OCI-LY7 (cell line): ENCODE results near the gene GLG1. TPM values are rescaled to one million over a fixed set of nuclear protein-coding genes. Genes with fewer than 3 reads are reported as not detected.

Experiments used
- BruUV-seq: library from RNA; stranded (reverse); fragments of 400-500 nt; replicated peaks from 2 replicates; lab custom pipeline; 2021; lab: Mats Ljungman, UMichigan
- CTCF ChIA-PET: fragments of 300-600 bp; sonication (Branson Sonifier 250); formaldehyde crosslinking; loops from one replicate; lab custom pipeline; 2022; ENCODE audit warnings: antibody characterized with exemption; ENCODE audit not compliant: unreplicated experiment; lab: Charles Lee
- POLR2A ChIA-PET: fragments of 300-600 bp; sonication (Branson Sonifier 250); formaldehyde crosslinking; loops from one replicate; lab custom pipeline; 2022; ENCODE audit warnings: antibody characterized with exemption; lab: Charles Lee
- DNase-seq: peaks from one replicate; pipeline ENCODE4 v3.0.0-alpha.2; 2015; ENCODE audit warnings: low spot score
- H2AFZ ChIP-seq: fragments of 200-600 bp; sonication (generic), shearing (Covaris generic); 2 replicates; pipeline ENCODE4 v1.6.1; 2014; ENCODE audit warnings: mild to moderate bottlenecking, antibody characterized with exemption, low read length, moderate library complexity
- H3K27ac ChIP-seq: fragments of 200-600 bp; sonication (generic); 2 replicates; pipeline ENCODE4 v1.5.1; 2014; ENCODE audit warnings: mixed run types, low read depth, mild to moderate bottlenecking, moderate library complexity, low read length, inconsistent platforms; ENCODE audit not compliant: poor library complexity, severe bottlenecking
- H3K36me3 ChIP-seq: fragments of 200-600 bp; sonication (generic); 2 replicates; pipeline ENCODE4 v1.6.1; 2014; ENCODE audit warnings: mild to moderate bottlenecking, antibody characterized with exemption, low read length, moderate library complexity, mixed read lengths; ENCODE audit not compliant: insufficient read depth
- H3K4me1 ChIP-seq: fragments of 200-600 bp; sonication (generic); 2 replicates; pipeline ENCODE4 v1.5.1; 2014; ENCODE audit warnings: mild to moderate bottlenecking, low read length; ENCODE audit not compliant: insufficient read depth, poor library complexity, severe bottlenecking
- H3K4me2 ChIP-seq: fragments of 200-600 bp; sonication (generic); 2 replicates; pipeline ENCODE4 v1.6.1; 2014; ENCODE audit warnings: mild to moderate bottlenecking, low read length
- H3K4me3 ChIP-seq: fragments of 200-600 bp; sonication (generic); 2 replicates; pipeline ENCODE4 v1.5.1; 2014; ENCODE audit warnings: mild to moderate bottlenecking, low read depth, low read length; ENCODE audit not compliant: poor library complexity, severe bottlenecking
- H3K79me2 ChIP-seq: fragments of 200-600 bp; sonication (generic); 2 replicates; pipeline ENCODE4 v1.6.1; 2016; ENCODE audit warnings: low read depth, mild to moderate bottlenecking, low read length, moderate library complexity, mixed read lengths; ENCODE audit not compliant: insufficient read depth
- H3K9me2 ChIP-seq: fragments of 200-600 bp; sonication (generic); 2 replicates; pipeline ENCODE4 v1.6.1; 2016; ENCODE audit warnings: mild to moderate bottlenecking, low read length, mixed read lengths; ENCODE audit not compliant: insufficient read depth
- H3K9me3 ChIP-seq: fragments of 200-600 bp; sonication (generic); 2 replicates; pipeline ENCODE4 v1.6.1; 2014; ENCODE audit warnings: mild to moderate bottlenecking, mixed run types, low read length, mixed read lengths
- H4K20me1 ChIP-seq: fragments of 200-600 bp; sonication (generic); 2 replicates; pipeline ENCODE4 v1.6.1; 2014; ENCODE audit warnings: mild to moderate bottlenecking, antibody characterized with exemption, low read length, moderate library complexity, mixed read lengths; ENCODE audit not compliant: insufficient read depth
- CTCF ChIP-seq: fragments of 200-600 bp; sonication (generic); conservative IDR thresholded peaks from 2 replicates; pipeline ENCODE4 v1.5.1; 2014; ENCODE audit warnings: mild to moderate bottlenecking, antibody characterized with exemption, low read length, moderate library complexity, mixed read lengths
- EZH2phosphoT487 ChIP-seq: fragments of 200-600 bp; sonication (generic); IDR thresholded peaks from 2 replicates; pipeline ENCODE4 v1.6.1; 2018; ENCODE audit warnings: low read depth, borderline replicate concordance, mild to moderate bottlenecking, mixed run types, antibody characterized with exemption, low read length, moderate library complexity, mixed read lengths
- intact Hi-C: fragments of 100-400 bp; cut with micrococcal nuclease; formaldehyde crosslinking; loops from one replicate; pipeline ENCODE4 v1.10.0; 2022; ENCODE audit not compliant: unreplicated experiment
- total RNA-seq, 2 experiments: library from RNA; depleted of rRNA in 1 of 2; stranded (reverse); fragments of >200 nt in 1 of 2; shearing (Covaris generic) in 1 of 2; gene quantifications; 2 replicates each; pipeline ENCODE4 v1.2.3, GENCODE V29; 2014 to 2022

The GLG1 gene
- total RNA-seq, 2 experiments from 2014 or later, result 40.4 to 69.8 TPM

- peaks cover 44% of the 10 kb centered on the region for H3K79me2 ChIP-seq
- BruUV-seq, result no TSS peak
- ChIA-PET POLR2A (interaction anchor here (0.6 kb wide), 2 partner anchors 35 to 1001 kb away, joined by 3 read pairs; no protein-coding TSS in a partner anchor), CTCF (no interaction called here)
- H3K4me3 ChIP-seq, result no peak overlapping the region
- H3K36me3 ChIP-seq, result no peaks in the 10 kb centered on the region
- no peak for DNase-seq
- H3K27ac ChIP-seq, result no peak overlapping the region
- H3K4me1 ChIP-seq, result no peaks in the 10 kb centered on the region
- intact Hi-C loops, result no loop called here
- TF ChIP-seq CTCF (no peak), EZH2phosphoT487 (no peak)
- H3K4me2 ChIP-seq, result no peak overlapping the region
- no peak overlapping the region for H2AFZ ChIP-seq
- no peaks in the 10 kb centered on the region for H3K9me2 ChIP-seq
- no peaks in the 10 kb centered on the region for H3K9me3 ChIP-seq
- H4K20me1 ChIP-seq, result no peaks in the 10 kb centered on the region; the same call in 1 of the 2 replicates
These were observed 36.3 kb downstream of the GLG1 start for GRCh38 chr16:74570412-74571301.

DNA sequence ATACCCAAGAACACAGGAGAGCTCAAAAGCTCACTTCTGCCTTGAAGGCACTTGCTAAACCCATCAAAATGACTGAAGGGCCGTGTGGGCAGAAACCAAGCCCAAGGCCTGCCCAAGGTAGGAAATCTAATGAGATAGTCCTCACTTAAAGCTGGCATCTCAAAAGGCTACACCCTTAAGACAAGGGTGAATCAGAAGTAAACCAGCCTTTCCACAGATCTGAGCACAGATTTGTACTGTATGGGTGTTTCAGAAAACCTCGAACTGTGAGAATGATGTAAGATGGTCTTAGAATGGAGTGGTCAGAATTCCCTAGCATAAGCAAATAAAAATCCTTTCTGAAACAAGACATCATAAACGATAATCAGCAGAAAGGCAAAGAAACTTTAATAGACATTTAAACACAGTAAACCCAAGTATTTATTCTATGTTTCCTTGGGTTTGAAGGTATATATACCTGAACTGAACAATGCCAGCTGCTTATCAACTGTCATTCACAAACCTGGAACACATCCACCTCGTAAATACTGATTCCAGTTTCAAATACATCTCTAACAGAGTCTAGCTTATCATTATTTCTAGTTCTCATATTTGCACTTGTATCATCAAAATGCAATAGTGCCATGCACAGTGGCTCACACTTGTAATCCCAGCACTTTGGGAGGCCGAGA, 37.8 kb downstream of the GLG1 start:
- CTCF ChIA-PET, result no interaction called here
- Histone ChIP-seq H3K4me3 (no peak overlapping the region), H3K9me3 (no peaks in the 10 kb centered on the region), H3K4me1 (no peaks in the 10 kb centered on the region), H2AFZ (no peak overlapping the region), H3K79me2 (peaks cover 52% of the 10 kb centered on the region), H3K4me2 (no peak overlapping the region), H3K36me3 (no peaks in the 10 kb centered on the region), H4K20me1 (no peaks in the 10 kb centered on the region; the same call in 1 of the 2 replicates), H3K9me2 (no peaks in the 10 kb centered on the region), H3K27ac (no peak overlapping the region)
- intact Hi-C loops, result no loop called here
- no TSS peak for BruUV-seq
- POLR2A ChIA-PET, result interaction anchor here (0.5 kb wide), 1 partner anchor 19 kb away, joined by 3 read pairs; no protein-coding TSS in a partner anchor
- DNase-seq, result no peak
- TF ChIP-seq CTCF (no peak), EZH2phosphoT487 (no peak)
